LNCAP (cell line): Measurements from ENCODE around the gene FAM151B.

Experiments
- CTCF ChIP-seq: fragments of 450-650 bp; IDR thresholded peaks from 2 replicates; pipeline ENCODE4 v1.5.1; 2017; ENCODE audit warnings: mild to moderate bottlenecking

The FAM151B gene

GRCh38 chr5:80577707-80578106 lies 89.8 kb downstream of the FAM151B start:
- no peak for TF ChIP-seq CTCF

DNA sequence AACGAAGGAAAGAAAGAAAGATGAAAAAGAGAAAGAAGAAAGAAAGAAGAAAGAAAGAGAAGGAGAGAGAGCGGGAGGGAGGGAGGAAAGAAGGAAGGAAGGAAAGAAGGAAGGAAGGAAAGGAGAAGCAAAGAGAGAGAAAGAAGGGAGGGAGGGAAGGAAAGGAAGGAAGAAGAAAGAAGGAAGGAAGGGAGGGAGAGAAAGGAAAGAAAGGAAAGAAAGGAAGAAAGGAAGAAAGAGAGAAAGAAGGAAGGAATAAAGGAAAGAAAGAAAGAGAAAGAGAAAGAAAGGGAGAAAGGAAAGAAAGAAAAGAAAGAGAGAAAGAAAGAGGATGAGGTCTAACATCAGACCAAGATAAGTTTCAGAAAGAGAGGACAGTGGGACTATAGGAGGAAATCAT lies 91.2 kb downstream of the FAM151B start:
- no peak for TF ChIP-seq CTCF

- no peak for TF ChIP-seq CTCF
These were observed 96.9 kb downstream of the FAM151B start for GRCh38 chr5:80584770-80585169.

GRCh38 chr5:80588858-80589540 lies 101.1 kb downstream of the FAM151B start:
- TF ChIP-seq CTCF, result no peak

DNA sequence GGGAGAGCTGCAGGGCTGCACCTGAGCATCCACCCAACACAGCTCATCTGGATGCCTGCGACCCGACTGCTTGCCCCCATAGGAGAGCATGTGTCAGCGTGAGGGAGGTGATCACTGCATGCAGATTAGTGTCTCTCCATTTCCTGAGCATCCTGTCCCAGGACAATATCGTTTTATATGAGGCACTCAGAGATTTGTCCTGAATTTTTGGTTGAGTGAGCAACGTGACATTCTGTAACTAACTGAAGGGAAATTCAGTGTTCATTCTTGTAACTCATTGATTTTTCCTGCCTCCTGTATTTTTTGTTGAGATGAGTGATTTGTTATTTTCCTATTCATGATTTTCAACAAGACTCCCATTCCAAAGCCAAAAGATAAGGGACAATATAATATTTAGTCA lies 102.9 kb downstream of the FAM151B start:
- TF ChIP-seq CTCF, result no peak

GRCh38 chr5:80591352-80591751 lies 103.5 kb downstream of the FAM151B start:
- no peak for TF ChIP-seq CTCF

DNA sequence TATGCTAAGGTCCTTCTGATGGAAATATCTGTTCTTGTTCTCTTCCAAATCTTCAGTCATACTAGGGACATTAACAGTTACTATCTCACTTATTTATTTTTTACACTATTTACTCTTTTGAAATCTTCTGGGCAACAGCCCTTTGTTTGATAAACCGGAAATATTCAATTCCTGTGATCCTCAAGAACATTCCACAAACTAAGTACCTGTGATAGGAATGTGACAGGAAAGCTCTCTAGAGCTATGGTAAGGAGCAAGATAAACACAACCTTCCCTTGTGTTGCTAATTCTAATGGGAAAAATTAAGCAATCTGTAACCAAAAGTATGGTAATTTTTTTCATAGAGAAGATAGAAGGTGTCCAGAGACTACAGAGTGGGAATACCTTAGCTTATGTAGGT lies 104.2 kb downstream of the FAM151B start:
- no peak for TF ChIP-seq CTCF
